ENCODE measurements around the gene LAMA4.
A peak's percentile ranks its signal among the peaks of the same experiment; 100 is the strongest.
"Not testable (repeated sequence)": the region's sequence is repeated elsewhere in the genome, so short reads cannot be mapped to it uniquely, and the experiment has no call there.

LAMA4 gene

DNA sequence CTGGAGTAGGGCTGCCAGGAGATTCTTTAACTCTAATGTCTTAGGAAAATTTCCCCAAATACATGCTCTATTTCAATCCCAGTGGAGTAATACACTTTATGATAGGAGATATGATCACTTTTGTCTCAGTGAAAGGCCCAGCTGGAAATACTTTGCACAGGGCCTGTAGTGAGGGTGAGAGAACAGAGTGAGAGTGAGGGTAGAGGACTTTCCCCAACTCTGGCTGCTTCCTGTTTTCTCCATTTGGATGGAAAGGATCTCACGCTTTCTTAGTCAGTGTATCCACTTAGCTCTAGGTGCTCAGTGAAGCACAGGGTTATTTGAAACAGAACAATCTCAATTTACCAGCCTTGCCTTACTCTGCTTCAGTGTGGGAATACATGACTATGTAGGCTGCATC is 130.4 kb downstream of the LAMA4 start:
- no peak overlapping the region for H3K4me3 ChIP-seq (ENCODE audit: low read length)
- DNase-seq (ENCODE audit: low read depth, low spot score): no peak

- no peak for DNase-seq (ENCODE audit: low read depth, low spot score)
- no peak overlapping the region for H3K4me3 ChIP-seq (ENCODE audit: low read length)
Observed at GRCh38 chr6:112122756-112123155, 131.6 kb downstream of the LAMA4 start.

GRCh38 chr6:112118034-112118433 is 136.3 kb downstream of the LAMA4 start:
- no peak overlapping the region for H3K4me3 ChIP-seq (ENCODE audit: low read length)

DNA sequence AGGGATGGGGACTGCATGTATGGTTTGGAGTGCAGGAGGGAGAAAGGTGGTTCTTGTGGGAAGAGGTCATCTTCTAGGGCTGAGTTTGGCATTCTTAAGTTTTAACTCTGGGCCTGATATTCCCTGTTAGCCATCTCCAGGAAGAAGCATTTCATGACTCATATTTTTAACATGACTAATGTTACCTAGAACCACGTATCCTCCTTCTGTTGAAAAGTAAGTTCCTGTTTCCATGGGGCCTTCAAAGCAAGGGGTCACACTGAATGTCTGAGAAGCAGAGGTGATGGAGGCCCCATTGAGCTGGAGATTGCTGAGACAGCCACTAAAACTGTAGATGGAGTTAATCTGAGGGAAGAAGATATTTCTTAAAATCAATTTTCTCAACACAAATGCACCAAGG is 136.8 kb downstream of the LAMA4 start:
- no peak overlapping the region for H3K4me3 ChIP-seq (ENCODE audit: low read length)
- DNase-seq (ENCODE audit: low read depth, low spot score): no peak

More at GRCh38 chr6:112118034-112118433, 136.3 kb downstream of the LAMA4 start:
- DNase-seq (ENCODE audit: low read depth, low spot score): no peak

- no peak for DNase-seq (ENCODE audit: low read depth, low spot score)
Observed at GRCh38 chr6:112116221-112116620, 138.1 kb downstream of the LAMA4 start.

DNA sequence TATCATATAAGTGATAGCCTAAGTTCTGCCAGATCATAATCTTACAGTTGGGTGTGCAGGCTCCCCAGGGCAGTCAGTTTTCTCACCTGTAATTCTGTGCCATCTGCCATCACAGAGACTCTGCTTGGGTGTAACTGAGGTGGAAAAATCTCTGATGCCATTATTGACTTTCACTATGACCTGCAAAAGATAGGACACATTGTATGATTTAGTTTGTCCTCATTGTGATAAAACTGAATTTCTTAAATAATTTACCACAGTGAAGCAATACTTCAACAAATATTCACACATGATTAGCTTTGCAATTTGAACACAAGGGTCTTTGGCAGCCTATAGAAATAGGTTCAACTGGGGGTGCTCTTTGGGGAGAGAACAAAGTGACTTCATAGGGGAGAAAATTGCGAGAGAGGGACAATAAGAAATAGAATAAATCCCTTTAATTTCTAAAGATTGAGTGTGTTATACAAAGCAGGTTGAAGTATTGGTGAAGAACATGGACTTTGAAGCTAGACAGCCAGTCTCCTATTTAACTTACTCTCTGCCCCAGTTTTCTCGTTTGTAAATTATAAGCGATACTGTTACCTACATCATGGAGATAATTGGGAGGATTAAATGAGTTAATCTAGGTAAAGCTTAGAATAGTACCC is 139.7 kb downstream of the LAMA4 start:
- DNase-seq (ENCODE audit: low read depth, low spot score): no peak

More at GRCh38 chr6:112116221-112116620, 138.1 kb downstream of the LAMA4 start:
- no peak overlapping the region for H3K4me3 ChIP-seq (ENCODE audit: low read length)

DNA sequence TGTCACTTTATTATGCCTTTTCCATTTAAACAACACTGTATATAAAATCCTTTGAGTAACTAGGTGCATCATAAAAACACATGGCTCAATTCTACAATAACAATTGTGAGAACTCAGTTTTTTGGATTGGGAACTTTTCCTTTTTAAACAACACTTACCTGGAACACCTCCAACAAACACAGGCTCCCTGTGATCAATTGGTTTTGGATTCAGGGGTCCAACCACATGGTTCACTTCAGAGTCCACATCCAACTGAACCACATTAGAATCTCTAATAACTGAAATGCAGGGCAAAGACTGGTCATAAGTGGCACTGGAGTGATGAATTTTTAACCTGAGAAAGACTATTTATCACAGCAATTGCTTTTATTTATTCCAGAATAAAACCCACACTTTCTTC is 140.4 kb downstream of the LAMA4 start:
- DNase-seq (ENCODE audit: low read depth, low spot score): no peak
- H3K4me3 ChIP-seq (ENCODE audit: low read length): no peak overlapping the region

More for the DNA sequence above, 139.7 kb downstream of the LAMA4 start:
- no peak overlapping the region for H3K4me3 ChIP-seq (ENCODE audit: low read length)

- no peak for DNase-seq (ENCODE audit: low read depth, low spot score)
- no peak overlapping the region for H3K4me3 ChIP-seq (ENCODE audit: low read length)
Observed at GRCh38 chr6:112113431-112113830, 140.9 kb downstream of the LAMA4 start.

DNA sequence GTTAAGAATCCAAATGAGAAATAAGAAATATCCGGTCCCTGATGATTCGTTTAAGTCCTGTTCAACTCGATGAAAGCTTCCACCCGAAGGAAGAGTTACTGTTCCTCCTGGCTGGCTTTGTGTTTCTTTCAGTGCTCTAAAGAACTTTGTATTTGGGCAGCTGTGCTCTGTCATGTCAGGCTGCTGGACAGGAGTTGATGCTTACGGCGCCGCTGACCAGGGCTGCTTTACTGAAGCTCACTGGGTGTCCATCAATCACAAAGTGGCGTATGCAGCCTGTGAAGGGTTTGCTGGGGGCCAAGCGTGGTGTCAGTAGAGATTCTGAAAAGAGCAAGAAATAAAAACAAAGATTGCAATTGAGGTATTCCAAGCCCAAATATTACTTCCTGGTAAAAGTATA is 145.1 kb downstream of the LAMA4 start:
- H3K4me3 ChIP-seq (ENCODE audit: low read length): no peak overlapping the region

DNA sequence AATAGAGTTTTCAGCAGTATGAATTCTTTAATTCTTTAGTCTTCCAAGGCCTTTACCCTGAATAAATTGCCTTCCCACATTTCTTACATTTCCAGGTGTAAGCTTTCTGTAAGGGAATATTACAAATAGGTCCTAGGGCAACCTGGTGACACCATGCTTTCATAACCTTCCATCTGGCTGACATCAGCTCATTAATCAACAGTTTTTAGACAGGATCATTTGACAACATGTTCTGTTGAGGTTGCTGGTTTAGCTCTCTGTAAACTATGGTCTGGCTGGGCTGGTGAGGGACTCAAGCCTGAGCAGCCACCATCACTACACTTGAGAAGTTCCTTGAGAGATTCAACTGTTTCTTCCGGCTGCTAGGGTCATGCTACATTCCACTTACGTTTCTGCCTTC is 147.8 kb downstream of the LAMA4 start:
- DNase-seq (ENCODE audit: low read depth, low spot score): no peak

More for the DNA sequence above, 145.1 kb downstream of the LAMA4 start:
- DNase-seq (ENCODE audit: low read depth, low spot score): no peak

DNA sequence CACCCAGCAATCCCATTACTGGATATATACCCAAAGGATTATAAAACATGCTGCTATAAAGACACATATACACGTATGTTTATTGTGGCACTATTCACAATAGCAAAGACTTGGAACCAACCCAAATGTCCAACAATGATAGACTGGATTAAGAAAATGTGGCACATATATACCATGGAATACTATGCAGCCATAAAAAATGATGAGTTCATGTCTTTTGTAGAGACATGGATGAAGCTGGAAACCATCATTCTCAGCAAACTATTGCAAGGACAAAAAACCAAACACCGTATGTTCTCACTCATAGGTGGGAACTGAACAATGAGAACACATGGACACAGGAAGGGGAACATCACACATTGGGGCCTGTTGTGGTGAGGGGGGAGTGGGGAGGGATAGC is 148.3 kb downstream of the LAMA4 start:
- DNase-seq (ENCODE audit: low read depth, low spot score); H3K4me3 ChIP-seq (ENCODE audit: low read length): not testable (repeated sequence)

More for the DNA sequence above, 147.8 kb downstream of the LAMA4 start:
- no peak overlapping the region for H3K4me3 ChIP-seq (ENCODE audit: low read length)

DNA sequence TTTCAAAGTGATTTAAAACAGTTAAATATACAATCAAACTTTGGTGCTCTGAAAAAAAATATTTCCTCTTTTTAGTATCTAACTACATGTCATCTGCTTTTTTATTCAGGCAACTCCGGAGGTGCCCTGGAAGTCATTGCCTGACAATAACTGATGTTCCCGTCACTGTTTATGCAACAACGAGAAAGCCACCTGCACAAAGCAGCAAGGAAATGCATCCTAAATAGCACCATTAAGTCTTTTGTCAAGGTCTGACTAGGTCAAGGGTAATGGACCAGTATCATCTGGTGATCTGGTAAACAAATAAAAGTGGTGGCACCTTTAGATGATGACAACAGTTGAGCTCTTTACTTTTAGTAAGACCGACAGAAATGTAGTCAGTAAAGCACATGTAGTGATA is 153.8 kb downstream of the LAMA4 start:
- no peak overlapping the region for H3K4me3 ChIP-seq (ENCODE audit: low read length)

DNA sequence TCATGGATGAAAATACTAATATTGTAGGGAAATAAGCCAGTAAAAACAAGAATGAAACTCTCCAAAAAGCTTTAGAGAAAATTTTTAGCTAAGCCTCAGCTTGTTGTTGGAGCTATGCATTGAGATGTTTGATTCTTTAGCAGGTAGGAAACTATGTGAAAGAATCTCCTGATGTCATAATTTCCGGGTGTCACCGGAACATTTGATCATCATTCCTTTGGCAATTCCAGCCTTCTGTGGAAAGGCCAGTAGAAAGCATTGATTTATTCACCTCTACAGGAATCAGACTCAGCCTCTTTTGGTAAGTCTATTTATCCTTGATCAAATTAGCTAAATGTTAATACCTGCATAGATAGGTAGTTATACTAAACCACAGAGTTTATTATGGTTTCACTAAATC is 157.5 kb downstream of the LAMA4 start:
- no peak overlapping the region for H3K4me3 ChIP-seq (ENCODE audit: low read length)
- DNase-seq (ENCODE audit: low read depth, low spot score): no peak

More for the DNA sequence above, 153.8 kb downstream of the LAMA4 start:
- no peak for DNase-seq (ENCODE audit: low read depth, low spot score)

GRCh38 chr6:112087916-112088315 is 166.5 kb downstream of the LAMA4 start:
- H3K4me3 ChIP-seq (ENCODE audit: low read length): peak overlapping the region; percentile 87
- peak; percentile 1 for DNase-seq (ENCODE audit: low read depth, low spot score)

- peak within 1 kb of the TSS; percentile 87 for H3K4me3 ChIP-seq (ENCODE audit: low read length)
- peak; percentile 95 for DNase-seq (ENCODE audit: low read depth, low spot score)
Observed at GRCh38 chr6:112087136-112087911, 167.0 kb downstream of the LAMA4 start, which contains the start of the genes FAM229B and TUBE1. TSS of gene FAM229B (plus strand) at chr6:112087591. CDS start at chr6:112099284, 11,693 bp downstream. TSS of gene TUBE1 (minus strand) at chr6:112087482. CDS start at chr6:112087434, 48 bp downstream.

- DNase-seq (ENCODE audit: low read depth, low spot score): peak; percentile 16
- peak overlapping the region; percentile 87 for H3K4me3 ChIP-seq (ENCODE audit: low read length)
Observed at GRCh38 chr6:112086744-112087135, 167.6 kb downstream of the LAMA4 start.

DNA sequence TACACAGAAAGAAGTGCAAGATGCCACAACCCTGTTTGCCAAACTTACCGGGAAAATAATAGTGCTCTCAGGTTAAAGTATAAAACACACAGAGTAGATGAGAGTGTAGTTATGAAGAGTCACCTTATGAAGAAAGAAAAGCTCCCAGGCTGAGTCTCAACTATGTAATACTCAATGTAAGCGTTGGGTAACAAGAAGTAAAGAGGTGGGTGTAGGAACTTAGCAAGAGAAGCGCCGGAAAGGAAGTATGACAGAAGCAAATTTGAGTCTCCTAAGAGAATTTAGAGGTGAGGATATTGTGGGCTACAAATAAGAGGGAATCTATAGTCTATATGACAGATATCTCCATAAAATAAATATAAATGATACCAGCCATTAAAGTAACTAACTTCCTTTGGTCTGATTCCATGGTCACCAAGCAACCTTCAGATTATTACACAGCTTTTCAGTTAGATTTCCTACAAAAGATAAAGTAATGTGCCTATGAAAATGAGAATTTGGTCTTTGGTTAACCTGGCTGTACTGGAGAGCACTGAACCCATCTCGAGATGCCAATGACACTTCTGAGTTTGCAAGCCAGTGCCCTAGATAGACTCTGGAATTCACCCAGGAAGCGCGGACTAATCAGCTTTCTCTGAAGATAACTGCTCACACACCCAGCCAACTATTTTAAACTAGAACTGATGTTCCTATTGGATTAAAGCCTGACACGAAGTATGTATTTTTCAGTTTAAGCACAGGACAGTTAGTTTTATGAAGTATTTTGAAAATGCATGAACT is 168.9 kb downstream of the LAMA4 start:
- H3K4me3 ChIP-seq (ENCODE audit: low read length): no peak overlapping the region
- DNase-seq (ENCODE audit: low read depth, low spot score): no peak

DNA sequence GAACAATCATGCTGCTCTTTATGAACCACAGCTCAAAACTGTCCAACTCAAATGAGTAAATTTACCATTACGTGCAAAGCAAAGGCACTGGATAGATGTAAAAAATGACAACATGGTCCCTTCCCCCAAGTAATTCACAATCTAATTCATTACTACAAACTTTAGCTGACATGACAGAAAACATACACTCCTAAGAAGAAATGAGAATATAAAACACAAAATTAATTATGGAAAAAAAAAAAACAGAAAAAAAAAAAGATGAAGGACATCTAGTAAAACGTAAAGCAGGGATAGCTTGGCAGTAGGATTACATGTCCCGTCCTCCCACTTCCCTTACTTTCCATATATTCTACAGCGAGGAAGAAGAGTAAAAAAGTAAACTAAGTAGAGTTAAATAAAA is 172.8 kb downstream of the LAMA4 start:
- no peak for DNase-seq (ENCODE audit: low read depth, low spot score)
- H3K4me3 ChIP-seq (ENCODE audit: low read length): no peak overlapping the region

DNA sequence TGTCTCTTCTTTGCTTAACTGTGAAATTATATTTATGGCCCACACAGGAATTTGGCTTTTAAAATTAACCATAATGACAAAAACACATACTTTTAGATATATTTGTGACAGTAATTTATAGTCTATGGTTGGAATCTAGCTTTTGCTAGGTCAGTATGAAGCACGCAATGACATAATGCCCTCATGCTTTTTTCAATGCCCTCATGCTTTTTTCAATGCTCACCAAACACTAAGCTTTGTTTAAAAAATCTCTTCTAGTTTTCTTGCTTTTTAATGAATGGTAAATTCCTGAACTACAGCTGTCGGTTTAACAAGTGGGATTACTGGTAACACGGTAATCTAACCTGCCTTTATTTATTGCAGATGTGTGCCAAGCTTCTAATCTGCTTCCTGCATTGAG is 187.8 kb downstream of the LAMA4 start:
- DNase-seq (ENCODE audit: low read depth, low spot score): no peak
- no peak overlapping the region for H3K4me3 ChIP-seq (ENCODE audit: low read length)

Measured in Jurkat, Clone E6-1 (cell line).